NCI-H2029 treated with DMSO at 0.1 percent for 48 hours (cell line): ENCODE measurements around the gene MUCL3.
"Not testable (repeated sequence)": the region's sequence is repeated elsewhere in the genome, so short reads cannot be mapped to it uniquely, and the experiment has no call there.

Experiments used
- DNase-seq: peaks from one replicate; lab custom pipeline; 2025; lab: John Stamatoyannopoulos, UW

Gene MUCL3

GRCh38 chr6:30944051-30944450, 3.3 kb downstream of the MUCL3 start:
- DNase-seq, result no peak

- no peak for DNase-seq
Measured at GRCh38 chr6:30945281-30945680, 4.5 kb downstream of the MUCL3 start.

- no peak for DNase-seq
Measured at GRCh38 chr6:30947231-30947630, 6.5 kb downstream of the MUCL3 start.

- DNase-seq, result no peak
Measured at GRCh38 chr6:30948811-30949210, 8.0 kb downstream of the MUCL3 start.

GRCh38 chr6:30951907-30952469, 11.2 kb downstream of the MUCL3 start:
- no peak for DNase-seq

GRCh38 chr6:30954631-30955366, 14.0 kb downstream of the MUCL3 start:
- no peak for DNase-seq

- DNase-seq, result no peak
Measured at GRCh38 chr6:30955367-30956042, 14.7 kb downstream of the MUCL3 start.

GRCh38 chr6:30957716-30958115, 16.9 kb downstream of the MUCL3 start:
- DNase-seq, result no peak

GRCh38 chr6:30960907-30961673, 20.3 kb downstream of the MUCL3 start:
- no peak for DNase-seq

- DNase-seq, result no peak
Measured at GRCh38 chr6:30962716-30963115, 21.9 kb downstream of the MUCL3 start.

- no peak for DNase-seq
Measured at GRCh38 chr6:30963641-30964040, 22.9 kb downstream of the MUCL3 start.

- DNase-seq, result no peak
Measured at GRCh38 chr6:30964075-30964474, 23.3 kb downstream of the MUCL3 start.

GRCh38 chr6:30965140-30965601, 24.4 kb downstream of the MUCL3 start:
- DNase-seq, result no peak

- no peak for DNase-seq
Measured at GRCh38 chr6:30966154-30966553, 25.4 kb downstream of the MUCL3 start.

- DNase-seq, result not testable (repeated sequence)
Measured at GRCh38 chr6:30969171-30969570, 28.4 kb downstream of the MUCL3 start.

GRCh38 chr6:30970946-30971345, 30.2 kb downstream of the MUCL3 start:
- no peak for DNase-seq

GRCh38 chr6:30972816-30973215, 32.0 kb downstream of the MUCL3 start:
- no peak for DNase-seq

- DNase-seq, result no peak
Measured at GRCh38 chr6:30974490-30975252, 33.9 kb downstream of the MUCL3 start.

GRCh38 chr6:30979141-30979540, 38.4 kb downstream of the MUCL3 start:
- DNase-seq, result no peak

- DNase-seq, result no peak
Measured at GRCh38 chr6:30979690-30980089, 38.9 kb downstream of the MUCL3 start.

GRCh38 chr6:30981942-30982772, 41.4 kb downstream of the MUCL3 start:
- DNase-seq, result no peak
